ENCODE measurements around the gene RPS26.
"Not testable (repeated sequence)": the region's sequence is repeated elsewhere in the genome, so short reads cannot be mapped to it uniquely, and the experiment has no call there.

Gene RPS26

DNA sequence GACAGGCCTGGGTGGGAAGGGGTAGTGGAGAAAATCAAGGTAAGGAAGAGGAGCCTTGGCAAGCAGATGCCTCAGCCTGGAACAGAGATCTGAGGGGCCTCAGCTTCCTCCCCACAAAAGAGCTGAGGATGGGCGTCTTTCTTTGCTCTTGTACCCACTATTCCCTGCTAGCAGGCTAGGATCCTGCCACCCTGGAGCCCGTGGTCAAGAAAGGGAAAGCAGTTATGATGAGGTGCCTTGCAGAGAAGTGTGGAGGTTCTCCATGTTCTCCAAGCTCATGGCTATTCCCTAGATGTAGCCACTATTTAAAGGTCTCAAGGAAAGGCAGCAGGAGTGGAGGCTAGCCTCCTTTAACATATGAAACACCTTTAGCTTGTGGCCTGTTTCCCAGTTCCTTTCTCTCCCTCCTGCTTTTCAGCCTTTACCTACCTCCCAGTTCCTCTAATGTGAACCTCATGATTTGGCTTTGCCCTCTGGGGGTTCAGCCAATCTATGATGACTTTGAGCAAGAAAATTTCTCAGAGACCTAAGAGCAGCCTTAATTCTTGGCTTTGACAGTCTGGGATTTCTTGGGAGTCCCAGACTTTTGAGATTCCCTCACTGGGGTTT lies 19.7 kb upstream of the RPS26 start:
- no peak for DNase-seq (ENCODE audit: low read depth)

DNA sequence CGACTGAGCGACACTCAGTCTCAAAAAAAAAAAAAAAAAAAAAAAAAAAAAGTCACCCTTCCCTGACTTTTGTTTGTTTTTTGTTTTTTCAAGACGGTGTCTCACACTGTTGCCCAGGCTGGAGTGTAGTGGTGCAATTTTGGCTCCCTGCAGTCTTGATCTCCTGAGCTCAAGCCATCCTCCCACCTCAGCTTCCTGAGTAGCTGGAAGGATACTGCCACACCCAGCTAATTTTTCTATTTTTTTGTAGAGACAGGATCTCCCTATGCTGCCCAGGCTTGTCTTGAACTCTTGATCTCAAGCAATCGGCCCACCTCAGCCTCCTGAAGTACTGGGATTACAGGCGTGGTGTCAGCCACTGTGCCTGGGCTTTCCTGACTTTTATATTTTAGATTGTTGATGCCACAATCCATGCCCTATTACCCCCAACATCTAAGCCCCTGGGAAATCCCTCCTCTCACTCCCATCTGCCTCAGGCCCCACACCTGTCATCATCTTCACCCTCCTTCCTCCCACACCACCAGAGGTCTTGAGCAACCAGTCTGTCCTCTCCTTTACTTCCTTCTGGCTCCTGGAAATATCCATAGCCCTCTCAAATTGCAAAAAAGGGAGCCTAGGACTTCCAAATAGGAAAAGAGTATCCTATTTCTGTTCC lies 13.1 kb upstream of the RPS26 start:
- DNase-seq (ENCODE audit: low read depth) = no peak

DNA sequence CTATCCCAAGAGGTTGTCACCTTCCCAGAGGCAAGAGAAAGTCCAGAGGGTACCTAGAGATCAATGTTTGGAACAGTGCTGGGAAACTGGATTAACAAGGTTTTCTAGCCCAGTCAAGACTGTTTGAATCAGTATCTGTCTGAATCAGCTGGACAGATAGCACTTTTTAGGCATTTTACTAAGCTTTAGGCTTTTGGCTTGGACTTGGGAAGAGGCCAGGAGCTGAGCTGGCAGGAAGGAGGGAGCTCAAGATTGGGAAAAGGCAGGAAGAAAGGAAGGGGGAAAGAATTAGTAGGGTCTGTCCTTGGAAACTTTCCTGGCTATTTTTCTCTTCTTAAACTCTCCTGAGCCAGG lies 12.6 kb upstream of the RPS26 start:
- DNase-seq (ENCODE audit: low read depth) = no peak

DNA sequence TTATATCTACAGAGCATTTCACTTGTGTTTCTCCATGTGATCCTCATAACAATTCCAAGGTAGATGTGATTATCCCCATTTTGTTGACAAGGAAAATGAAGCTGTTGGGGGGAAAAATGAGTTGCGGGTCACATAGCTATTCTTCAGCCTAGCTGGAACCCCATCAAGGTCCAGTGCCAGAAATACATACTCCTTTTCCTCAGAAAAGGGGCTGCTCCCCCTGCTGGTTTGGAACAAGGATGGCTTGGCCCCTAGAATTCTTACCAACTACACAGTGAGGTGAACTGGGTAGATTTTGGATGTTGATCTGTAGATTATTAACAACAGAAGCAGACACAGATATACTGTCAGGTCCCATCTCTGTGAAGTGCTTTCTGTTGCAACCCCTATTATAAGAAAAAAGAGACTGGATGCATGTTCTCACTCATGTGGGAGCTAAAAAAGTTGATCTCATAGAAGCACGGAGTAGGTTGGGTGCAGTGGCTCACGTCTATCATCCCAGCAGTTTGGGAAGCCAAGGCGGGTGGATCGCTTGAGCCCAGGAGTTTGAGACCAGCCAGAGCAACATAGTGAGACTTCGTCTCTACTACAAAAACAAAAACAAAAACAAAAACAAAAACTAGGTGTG lies 11.9 kb upstream of the RPS26 start:
- no peak for DNase-seq (ENCODE audit: low read depth)

DNA sequence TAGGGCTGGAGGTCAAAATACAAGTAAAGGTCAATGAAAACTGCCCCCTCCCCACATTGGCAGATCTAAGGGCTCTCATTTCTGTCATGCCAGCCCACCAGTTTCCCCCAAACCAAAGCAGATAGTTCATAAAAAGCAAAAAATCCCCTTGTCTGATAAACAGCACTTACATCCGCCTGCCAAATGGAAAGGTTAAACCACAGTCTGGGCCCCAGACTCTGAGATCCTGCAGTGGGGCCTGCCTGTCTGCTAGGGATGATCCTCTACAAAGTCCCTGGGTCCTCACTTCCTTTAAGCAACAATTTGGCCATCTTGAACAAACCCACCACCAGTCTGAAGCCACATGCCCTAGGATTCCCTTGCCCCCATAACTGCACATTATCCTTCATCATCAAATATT lies 9.7 kb upstream of the RPS26 start:
- no peak for DNase-seq (ENCODE audit: low read depth)

DNA sequence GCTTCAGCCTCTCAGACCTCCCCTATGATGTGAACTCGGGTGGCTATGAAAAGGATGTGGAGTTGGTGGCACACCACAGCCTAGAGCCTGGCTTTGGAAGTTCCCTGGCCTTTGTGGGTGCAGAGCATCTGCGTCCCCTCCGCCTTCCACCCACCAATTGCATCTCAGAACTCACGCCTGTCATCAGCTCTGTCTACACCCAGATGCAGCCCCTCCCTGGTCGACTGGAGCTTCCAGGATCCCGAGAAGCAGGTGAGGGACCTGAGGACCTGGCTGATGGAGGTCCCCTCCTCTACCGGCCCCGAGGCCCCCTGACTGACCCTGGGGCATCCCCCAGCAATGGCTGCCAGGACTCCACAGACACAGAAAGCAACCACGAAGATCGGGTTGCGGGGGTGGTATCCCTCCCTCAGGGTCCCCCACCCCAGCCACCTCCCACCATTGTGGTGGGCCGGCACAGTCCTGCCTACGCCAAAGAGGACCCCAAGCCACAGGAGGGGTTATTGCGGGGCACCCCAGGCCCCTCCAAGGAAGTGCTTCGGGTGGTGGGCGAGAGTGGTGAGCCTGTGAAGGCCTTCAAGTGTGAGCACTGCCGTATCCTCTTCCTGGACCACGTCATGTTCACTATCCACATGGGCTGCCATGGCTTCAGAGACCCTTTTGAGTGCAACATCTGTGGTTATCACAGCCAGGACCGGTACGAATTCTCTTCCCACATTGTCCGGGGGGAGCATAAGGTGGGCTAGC lies 7.0 kb upstream of the RPS26 start:
- no peak for DNase-seq (ENCODE audit: low read depth)

DNA sequence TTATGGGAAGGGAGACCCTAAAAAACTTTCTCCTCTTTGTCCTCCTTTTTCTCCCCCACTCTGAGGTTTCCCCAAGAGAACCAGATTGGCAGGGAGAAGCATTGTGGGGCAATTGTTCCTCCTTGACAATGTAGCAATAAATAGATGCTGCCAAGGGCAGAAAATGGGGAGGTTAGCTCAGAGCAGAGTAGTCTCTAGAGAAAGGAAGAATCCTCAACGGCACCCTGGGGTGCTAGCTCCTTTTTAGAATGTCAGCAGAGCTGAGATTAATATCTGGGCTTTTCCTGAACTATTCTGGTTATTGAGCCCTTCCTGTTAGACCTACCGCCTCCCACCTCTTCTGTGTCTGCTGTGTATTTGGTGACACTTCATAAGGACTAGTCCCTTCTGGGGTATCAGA lies 4.6 kb upstream of the RPS26 start:
- DNase-seq (ENCODE audit: low read depth) = no peak

DNA sequence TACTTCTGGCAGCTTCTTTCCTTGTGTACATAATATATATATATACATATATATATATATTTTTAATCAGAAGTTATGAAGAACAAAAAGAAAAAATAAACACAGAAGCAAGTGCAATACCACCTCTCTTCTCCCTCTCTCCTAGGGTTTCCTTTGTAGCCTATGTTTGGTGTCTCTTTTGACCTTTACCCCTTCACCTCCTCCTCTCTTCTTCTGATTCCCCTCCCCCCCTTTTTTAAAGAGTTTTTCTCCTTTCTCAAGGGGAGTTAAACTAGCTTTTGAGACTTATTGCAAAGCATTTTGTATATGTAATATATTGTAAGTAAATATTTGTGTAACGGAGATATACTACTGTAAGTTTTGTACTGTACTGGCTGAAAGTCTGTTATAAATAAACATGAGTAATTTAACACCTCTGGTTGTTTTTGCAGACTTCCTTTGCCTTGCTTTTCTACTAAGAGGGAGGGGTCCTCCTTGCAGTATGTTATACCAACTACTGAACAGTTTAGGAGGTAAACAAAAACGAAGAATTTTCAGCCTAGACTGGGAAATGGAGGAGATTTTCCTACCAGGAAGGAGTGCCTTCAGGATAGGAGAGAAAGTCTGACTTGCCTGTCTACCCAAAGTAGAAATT lies 3.6 kb upstream of the RPS26 start:
- DNase-seq (ENCODE audit: low read depth) = no peak

DNA sequence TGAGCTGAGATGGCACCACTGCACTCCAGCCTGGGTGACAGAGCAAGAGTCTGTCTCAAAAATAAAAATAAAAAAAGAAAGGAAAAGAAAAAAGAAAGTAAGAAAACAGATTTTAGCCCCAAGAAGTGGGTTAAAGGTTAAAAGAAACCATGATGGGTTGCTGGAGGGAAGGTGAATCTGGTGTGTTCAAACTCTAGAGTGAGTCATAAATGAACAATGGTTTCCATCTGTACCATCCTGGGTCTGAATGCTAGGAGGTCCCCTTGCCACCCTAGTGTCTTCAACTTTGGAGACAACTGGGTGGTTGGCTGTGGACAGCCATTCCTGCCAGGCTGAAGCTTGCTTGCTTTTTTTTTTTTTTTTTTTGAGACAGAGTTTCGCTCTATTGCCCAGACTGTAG lies 1.6 kb upstream of the RPS26 start:
- no peak for DNase-seq (ENCODE audit: low read depth)

DNA sequence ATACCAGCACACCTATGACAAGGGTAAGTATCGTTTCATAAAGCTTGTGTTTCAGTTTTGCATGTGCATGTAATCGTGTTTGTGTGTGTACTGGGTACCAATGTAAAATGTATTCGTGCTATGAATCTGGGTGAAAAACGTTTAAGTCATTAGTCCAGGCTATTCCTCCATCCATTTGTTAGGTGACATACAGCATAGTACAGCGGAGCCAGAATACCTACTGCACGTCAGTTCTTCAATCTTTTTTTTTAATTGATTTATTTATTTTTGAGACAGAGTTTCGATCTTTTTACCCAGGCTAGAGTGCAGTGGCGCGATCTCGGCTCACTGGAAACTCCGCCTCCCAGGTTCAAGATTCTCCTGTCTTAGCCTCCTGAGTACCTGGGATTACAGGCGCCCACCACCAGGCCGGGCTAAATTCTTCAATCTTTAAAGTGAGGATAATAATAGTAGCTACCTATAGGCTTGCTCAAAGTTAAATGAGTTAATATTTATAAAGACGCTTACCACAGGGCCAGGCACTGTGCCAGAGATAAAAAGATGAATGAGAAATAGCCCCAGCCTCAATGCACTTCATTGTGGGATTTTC lies 661 bp upstream of the RPS26 start:
- DNase-seq (ENCODE audit: low read depth) = no peak

DNA sequence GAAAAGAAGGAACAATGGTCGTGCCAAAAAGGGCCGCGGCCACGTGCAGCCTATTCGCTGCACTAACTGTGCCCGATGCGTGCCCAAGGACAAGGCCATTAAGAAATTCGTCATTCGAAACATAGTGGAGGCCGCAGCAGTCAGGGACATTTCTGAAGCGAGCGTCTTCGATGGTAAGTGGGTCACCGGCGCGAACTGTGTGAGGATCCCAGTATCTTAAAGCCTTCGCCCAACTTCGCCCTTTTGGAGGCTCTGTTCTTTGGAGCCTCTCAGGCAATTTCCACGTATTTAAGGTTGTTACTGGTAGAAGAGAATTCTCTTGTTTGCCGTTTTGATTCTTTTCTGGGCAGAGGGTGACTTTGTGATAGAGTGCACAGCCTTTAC lies 704 bp downstream of the RPS26 start:
- not testable (repeated sequence) for DNase-seq (ENCODE audit: low read depth)

DNA sequence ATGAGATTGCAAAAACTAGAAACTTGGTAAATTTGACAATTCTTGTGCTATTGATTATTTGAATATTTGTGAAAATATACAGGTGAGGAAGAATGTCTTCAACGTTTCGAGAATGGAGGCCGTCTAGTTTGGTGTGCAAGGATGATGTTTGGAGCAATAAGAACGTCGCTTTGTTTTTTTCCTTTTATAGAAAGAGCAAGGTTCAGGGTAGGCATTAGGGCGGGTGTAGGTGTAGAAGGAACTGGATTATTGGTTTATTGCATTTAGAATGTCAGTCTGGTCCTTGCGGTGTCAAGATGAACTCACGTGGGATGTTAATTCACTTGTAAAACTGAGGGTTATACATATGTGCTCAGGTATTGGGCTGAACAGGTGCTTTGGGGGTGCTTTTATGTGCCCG lies 1.1 kb downstream of the RPS26 start:
- no peak for DNase-seq (ENCODE audit: low read depth)

DNA sequence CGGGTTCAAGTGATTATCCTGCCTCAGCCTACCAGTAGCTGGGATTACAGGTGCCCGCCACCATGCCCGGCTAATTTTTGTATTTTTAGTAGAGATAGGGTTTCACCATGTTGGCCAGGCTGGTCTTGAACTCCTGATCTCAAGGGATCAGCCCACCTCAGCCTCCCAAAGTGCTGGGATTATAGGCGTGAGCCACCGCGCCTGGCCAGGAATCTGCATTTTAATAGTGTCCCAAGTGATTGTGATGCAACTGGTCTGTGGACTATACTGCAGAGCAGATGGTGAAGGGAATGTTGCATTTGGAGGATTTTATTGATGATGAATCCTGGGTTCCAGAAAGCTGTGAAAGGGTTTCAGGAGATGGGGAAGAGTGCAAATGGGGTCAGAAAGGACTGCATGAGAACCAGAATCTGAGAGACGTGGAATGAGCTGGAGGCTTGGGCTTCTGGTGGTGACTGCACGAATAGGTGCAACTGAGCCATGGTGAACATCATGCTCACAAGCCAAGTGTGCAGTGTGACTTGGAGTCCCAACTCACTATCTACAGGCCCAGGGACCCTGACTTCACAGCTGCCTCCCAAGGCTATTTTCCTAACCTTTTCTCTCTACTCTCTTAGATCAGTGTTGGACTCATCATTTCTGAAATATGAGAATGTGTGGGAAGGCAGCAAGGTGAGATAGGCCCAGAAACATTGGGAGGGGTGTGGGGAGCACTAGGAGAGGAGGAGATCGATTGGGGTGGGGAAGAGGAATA lies 4.5 kb downstream of the RPS26 start:
- DNase-seq (ENCODE audit: low read depth) = no peak

DNA sequence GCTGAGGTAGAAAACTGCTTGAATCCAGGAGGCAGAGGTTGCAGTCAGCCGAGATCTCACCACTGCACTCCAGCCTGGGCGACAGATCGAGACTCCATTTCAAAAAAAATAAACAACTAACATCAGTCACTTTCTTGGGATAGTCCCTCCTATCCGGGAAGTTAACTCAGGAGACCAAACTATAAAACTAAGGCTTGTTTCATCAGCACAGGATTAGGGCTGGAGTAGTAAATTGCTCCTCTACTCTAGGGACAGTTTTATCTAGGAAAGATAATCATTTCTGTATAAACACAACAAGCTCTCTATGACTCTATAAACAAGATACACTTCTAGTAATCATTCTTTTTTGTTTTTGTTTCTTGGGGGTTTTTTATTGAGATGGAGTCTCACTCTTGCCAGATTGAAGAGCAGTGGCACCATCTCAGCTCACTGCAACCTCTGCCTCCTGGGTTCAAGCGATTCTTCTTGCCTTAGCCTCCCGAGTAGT lies 11.7 kb downstream of the RPS26 start:
- no peak for DNase-seq (ENCODE audit: low read depth)

DNA sequence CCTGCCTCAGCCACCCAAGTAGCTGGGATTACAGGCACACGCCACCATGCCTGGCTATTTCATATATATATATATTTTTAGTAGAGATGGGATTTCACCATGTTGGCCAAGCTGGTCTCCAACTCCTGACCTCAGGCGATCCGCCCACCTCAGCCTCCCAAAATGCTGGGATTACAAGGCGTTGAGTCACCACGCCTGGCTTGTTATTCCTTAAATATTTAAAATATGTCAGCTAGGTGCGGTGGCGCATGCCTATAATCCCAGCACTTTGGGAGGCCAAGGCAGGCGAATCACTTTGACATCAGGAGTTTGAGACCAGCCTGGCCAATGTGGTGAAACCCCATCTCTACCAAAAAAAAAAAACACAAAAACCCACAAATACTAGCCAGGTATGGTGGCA lies 18.2 kb downstream of the RPS26 start:
- not testable (repeated sequence) for DNase-seq (ENCODE audit: low read depth)

DNA sequence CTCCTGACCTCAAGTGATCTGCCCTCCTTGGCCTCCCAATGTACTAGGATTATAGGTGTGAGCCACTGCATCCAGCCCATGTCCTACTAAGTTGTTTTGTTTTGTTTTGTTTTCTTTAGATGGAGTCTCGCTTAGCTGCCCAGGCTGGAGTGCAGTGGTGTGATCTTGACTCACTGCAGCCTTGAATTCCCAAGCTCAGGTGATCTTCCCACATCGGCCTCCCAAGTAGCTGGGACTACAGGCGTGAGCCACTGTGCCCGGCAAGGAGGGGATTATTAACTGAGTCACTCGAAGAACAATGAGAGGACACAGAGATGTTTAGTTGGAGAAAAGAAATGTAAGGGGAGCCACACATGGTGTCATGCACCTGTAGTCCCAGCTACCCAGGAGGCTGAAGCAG lies 20.3 kb downstream of the RPS26 start:
- DNase-seq (ENCODE audit: low read depth) = no peak

DNA sequence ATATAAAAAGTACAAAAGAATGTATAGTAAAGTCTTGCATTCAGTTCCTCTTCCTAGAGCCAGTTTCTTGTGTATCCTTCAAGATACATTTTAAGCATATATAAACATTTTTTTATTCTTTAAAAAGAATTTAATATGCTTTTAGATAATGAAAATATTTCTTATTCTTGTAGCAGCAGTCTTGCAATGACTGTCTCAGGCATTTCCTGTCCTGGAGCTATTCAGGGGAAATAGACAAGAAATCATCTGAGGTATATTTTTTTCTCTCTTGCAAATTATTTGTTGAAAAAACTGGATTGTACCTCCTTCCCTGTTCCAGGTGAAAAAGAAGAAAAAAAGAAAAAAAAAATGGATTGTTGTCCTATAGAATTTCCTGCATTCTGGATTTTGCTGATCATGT lies 21.3 kb downstream of the RPS26 start:
- DNase-seq (ENCODE audit: low read depth) = no peak

DNA sequence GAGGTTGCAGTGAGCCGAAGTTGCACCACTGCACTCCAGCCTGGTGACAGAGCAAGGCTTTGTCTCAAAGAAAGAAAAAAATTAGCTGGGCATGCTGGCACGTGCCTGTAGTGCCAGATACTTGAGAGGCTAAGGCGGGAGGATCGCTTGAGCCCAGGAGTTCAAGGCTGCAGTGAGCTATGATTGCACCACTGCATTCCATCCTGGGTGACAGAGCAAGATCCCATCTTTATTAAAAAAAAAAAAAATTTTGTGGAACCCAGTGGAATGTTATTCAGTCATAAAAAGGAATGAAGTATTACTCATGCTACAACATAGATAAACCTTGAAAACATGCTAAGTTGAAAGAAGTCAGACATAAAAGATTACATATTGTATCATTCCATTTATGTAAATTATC lies 29.9 kb downstream of the RPS26 start:
- no peak for DNase-seq (ENCODE audit: low read depth)

DNA sequence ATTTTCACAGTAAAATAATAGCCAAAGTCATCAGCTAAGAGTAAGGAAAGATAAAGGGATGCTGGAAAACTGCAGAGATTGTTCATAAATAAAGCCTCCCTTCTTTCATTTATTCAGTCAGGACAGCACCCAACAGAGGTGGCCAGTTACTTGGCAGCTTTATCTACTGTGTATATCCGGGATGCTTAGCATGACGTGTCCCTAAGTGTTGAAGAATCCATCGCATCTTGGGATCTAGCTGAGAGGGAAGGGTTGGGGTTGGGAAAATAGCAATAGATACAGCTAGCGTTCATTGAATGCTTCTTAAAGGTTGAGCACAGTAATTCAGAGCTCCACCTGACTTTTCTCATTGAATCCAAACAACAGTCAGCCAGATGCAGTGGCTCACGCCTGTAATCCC lies 32.7 kb downstream of the RPS26 start:
- no peak for DNase-seq (ENCODE audit: low read depth)

DNA sequence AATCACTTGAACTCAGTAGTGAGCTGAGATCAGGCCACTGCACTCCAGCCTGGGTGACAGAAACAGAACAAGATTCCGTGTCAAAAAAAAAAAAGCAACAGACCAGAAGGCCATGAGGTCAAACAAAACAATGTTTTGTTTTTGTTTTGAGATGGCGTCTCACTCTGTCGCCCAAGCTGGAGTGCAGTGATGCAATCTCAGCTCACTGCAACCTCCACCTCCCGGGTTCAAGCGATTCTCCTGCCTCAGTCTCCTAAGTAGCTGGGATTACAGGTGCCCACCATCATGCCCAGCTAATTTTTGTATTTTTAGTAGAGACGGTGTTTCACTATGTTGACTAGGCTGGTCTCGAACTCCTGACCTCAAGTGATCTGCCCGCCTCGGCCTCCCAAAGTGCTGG lies 36.2 kb downstream of the RPS26 start:
- not testable (repeated sequence) for DNase-seq (ENCODE audit: low read depth)

DNA sequence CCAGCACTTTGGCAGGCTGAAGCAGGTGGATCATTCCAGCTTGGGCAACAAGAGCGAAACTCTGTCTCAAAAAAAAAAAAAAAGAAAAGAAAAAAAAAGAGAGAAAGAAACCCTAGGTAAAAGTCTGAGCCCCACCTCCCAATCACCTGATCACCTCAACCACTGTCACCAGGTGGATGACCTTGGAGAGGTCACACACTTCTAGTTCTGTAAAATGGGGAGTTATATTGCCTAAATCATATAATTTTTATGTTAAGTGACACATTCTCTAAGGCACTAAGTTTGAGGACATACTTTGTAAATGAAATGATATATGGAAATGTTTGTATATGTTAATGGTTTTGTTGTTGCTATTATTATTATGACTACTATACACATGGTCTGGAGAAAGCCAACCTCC lies 36.7 kb downstream of the RPS26 start:
- no peak for DNase-seq (ENCODE audit: low read depth)
